Mononuclear cell (primary cell): Measurements from ENCODE around the gene PRKCB. TPM values are rescaled to one million over a fixed set of nuclear protein-coding genes. Genes with fewer than 3 reads are reported as not detected.
"Not testable (repeated sequence)": the region's sequence is repeated elsewhere in the genome, so short reads cannot be mapped to it uniquely, and the experiment has no call there.

Source experiments
- H3K27me3 ChIP-seq: 2 replicates; pipeline ENCODE4 v1.6.0; 2011; ENCODE audit warnings: low read length, control low read depth; ENCODE audit not compliant: insufficient read depth
- H3K4me1 ChIP-seq: 2 replicates; pipeline ENCODE4 v1.5.1; 2011; ENCODE audit warnings: mild to moderate bottlenecking, low read length, control low read depth; ENCODE audit not compliant: insufficient read depth
- H3K4me3 ChIP-seq: 2 replicates; pipeline ENCODE4 v1.5.1; 2011; ENCODE audit warnings: mild to moderate bottlenecking, low read length, moderate library complexity
- H3K9me3 ChIP-seq: 2 replicates; pipeline ENCODE4 v1.5.1; 2011; ENCODE audit warnings: low read depth, mild to moderate bottlenecking, control low read depth, low read length
- total RNA-seq: library from RNA; depleted of rRNA; stranded (reverse); fragments of >200 nt; gene quantifications from one replicate; pipeline ENCODE4 v1.2.3, GENCODE V29; 2012

Gene PRKCB
- total RNA-seq, 1 donor: 110 TPM

DNA sequence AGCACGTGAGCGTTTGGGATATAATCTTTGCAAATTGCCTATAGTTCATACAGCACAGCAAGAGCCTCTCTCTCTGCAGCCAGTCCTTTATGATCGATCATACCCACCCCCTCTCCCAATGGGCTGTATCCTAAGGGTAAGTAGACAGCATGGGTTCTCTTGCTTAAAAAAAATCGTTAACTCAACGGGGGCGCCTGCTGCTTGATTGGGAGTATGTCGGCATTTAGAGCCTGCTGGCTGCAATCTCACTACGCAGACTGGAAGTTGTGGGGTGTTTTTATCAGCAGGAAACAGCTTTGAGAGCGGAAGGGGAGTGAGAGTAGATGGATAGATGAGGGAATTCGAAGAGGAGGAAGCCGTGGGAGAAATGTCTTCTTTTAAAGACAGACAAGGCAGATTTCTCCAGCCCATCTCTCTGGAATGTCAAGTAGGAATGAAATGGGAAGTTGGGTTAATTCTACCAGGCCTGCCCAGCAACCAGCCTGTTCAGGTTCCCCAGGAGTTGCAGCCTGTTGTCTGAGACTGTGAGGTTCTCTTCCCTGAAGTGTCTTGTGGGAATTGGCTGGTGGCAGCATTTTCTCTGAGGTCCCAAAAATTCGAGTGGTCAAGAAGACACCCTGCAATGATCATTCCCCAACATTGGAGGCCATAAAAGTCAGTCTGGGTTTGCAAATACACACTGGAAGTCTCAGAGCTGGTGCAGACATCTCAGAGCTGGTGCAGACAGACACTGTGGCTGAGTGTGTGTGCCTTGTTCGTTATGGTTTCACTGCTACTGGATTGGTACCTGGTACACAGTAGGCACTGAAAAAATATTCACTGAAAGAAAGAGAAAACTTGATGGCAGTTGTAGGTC, 65.6 kb downstream of the PRKCB start:
- no peak overlapping the region for H3K4me3 ChIP-seq
- peaks cover 63% of the 10 kb centered on the region for H3K4me1 ChIP-seq
- no peaks in the 10 kb centered on the region for H3K27me3 ChIP-seq
- H3K9me3 ChIP-seq: no peaks in the 10 kb centered on the region

DNA sequence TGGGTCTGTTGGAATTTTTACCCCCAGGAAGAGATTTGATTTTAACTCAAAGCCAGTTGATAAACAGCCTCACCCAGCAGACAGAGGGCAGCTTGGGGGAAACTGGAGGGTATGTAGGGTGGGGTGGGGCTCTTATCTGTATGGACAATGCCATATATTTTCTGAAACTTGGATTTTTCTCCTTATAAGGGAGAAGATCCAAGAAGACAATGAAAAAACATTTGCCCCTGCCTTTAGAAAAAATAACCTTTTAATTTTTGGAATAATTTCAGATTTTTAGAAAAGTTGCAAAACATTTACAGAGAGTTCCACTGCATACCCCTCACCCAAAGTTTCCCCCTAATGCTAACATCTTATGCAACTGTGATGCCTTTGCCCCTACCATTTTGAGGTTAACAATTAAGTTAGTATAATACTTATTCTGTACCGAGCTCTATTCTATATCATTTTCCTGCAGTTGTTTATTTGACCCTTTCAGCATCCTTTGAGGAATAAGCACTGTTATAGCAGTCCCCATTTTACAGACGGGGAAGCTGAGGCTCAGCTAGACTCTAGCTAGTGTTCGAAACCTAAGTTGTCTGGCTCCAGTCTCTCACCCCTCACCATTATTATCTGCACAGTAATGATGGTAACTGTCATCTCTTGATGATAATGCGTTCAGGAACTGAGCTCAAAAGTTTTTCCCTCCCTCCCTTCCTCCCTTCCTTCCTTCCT, 66.4 kb downstream of the PRKCB start:
- Histone ChIP-seq H3K4me3 (no peak overlapping the region), H3K9me3 (no peaks in the 10 kb centered on the region), H3K4me1 (peaks cover 65% of the 10 kb centered on the region), H3K27me3 (no peaks in the 10 kb centered on the region)

DNA sequence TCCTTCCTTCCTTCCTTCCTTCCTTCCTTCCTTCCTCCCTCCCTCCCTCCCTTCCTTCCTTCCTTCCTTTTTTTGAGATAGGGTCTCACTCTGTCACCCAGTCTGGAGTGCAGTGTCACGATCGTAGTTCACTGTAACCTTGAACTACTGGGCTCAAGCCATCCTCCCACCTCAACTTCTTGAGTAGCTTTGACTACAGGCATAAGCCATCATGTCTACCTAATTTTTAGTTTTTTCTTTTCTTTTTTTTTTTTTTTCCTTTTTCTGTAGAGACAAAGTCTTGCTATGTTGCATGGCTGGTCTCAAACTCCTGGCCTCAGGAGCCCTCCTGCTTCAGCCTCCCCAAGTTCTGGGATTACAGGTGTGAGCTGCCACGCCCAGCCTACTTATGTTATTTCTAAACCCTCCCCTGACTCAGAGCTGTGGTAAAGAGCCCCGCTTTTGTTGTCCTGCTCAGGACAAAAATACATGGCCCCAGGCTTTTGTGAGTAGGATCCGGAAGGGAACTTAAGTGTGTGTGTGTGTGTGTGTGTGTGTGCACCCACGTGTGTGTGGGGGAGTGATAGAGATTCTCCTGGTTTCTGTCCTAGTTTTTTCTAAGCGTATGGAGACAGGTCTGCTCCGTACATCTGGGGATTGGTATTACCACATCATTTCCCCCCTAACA, 67.1 kb downstream of the PRKCB start:
- no peak overlapping the region for H3K4me3 ChIP-seq
- no peaks in the 10 kb centered on the region for H3K27me3 ChIP-seq
- no peaks in the 10 kb centered on the region for H3K9me3 ChIP-seq
- H3K4me1 ChIP-seq: peaks cover 67% of the 10 kb centered on the region

DNA sequence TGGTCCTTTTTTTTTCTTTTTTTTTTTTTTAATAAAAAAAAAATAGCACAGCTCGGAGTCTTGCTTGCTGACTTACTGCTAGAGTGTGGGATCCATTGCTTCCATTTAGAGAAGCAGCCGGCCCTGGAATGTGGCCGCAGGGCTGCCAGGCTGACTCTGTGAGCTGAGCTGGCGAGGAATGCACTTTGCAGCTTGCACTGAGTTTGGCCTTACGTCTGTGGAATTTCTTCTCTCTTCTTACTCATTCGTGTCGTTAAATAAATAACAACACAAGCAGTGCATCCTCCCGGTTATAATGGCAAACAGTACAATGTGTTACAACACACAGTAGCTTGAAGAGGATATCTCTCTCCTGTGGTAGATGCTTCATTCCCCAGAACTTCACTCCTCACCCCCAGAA, 69.2 kb downstream of the PRKCB start:
- peaks cover 57% of the 10 kb centered on the region for H3K4me1 ChIP-seq
- H3K27me3 ChIP-seq: no peaks in the 10 kb centered on the region
- H3K4me3 ChIP-seq: no peak overlapping the region
- H3K9me3 ChIP-seq: no peaks in the 10 kb centered on the region

DNA sequence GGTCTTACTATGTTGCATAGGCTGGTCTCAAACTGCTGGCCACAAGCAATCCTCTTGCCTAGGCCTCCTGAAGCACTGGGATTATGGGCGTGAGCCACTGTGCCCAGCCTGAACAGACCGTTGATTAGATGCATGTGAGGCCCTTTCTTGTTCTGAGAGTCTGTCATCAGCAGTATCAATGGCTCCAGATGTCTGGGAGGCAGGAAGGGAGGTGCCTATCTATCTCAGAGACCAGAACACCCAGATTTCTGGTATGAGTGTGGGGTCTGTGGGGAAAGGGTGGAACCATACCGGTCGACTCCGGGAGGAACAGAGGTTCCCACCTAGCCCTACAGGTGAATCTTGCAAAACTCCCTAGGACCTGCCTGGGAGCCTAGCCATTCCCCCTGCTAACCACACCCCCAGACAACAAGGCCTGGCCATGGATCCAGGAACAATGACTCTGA, 71.7 kb downstream of the PRKCB start:
- no peaks in the 10 kb centered on the region for H3K9me3 ChIP-seq
- peaks cover 47% of the 10 kb centered on the region for H3K4me1 ChIP-seq
- no peaks in the 10 kb centered on the region for H3K27me3 ChIP-seq
- no peak overlapping the region for H3K4me3 ChIP-seq

DNA sequence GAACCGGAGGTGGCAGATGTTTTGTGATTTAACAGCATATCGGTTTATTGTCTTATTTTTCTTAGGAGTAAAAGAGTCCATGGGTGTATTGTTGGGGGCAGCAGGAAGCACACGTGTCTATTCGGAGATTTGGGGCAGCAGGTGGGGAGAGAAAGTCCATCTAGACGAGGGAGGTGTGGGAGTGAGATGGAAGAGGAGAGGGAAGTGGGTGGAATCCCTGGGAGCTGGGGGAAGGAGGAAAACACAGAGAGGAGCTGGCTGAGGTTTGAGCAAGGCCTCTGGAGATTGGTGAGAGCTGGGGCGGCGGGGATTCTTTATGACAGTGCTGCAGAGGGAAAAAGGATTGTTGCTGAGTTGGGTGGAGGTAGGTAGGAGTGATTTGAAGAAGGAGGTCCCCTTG, 72.1 kb downstream of the PRKCB start:
- no peaks in the 10 kb centered on the region for H3K9me3 ChIP-seq
- no peaks in the 10 kb centered on the region for H3K27me3 ChIP-seq
- no peak overlapping the region for H3K4me3 ChIP-seq
- peaks cover 46% of the 10 kb centered on the region for H3K4me1 ChIP-seq

DNA sequence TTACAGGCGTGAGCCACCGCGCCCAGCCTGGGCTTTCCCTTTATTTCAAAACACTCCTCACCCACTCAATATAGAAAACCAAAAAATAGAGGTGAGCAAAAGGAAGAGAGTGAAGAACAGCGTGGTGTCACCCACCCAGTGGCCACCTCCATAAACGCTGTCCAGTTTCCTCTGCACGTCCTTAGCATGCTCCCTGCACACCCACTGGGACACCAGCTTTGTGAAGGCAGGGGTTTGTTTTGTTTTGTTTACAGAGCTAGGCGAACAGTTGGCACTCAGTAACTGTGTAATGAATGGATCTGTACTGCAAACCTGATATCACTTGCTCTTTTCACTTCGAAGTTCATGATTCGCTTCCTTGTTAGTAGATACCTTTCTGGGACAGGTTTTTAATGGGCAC, 73.0 kb downstream of the PRKCB start:
- Histone ChIP-seq H3K4me3 (no peak overlapping the region), H3K4me1 (peaks cover 41% of the 10 kb centered on the region), H3K27me3 (no peaks in the 10 kb centered on the region), H3K9me3 (no peaks in the 10 kb centered on the region)

DNA sequence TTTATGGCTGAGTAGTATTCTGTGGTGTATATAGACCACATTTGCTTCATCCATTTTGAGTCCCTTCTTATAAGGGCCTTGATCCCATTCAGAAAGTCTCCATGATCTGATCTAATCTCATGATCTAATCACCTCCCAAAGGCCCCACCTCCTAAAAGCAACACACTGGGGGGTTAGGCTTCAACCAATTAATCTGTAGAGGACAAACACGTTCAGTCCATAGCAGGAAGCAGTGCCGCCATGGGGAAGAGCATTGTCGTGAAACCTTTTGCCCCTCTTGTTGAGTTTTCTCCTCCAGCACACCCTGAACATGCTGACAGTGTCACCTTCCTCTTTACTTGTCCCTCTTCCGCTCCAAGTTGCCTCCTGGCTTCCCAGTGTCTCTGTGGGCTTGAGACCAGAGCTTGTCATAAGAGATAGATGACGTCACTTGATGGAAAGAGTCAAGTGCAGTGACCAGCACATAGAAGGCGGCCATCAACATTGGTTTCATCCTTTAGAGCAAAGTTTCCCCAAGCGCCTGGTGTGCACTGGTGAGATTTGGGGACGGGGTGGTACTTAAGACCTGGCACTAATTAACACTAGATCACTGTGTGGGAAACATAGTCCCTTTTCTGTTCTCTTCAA, 74.1 kb downstream of the PRKCB start:
- H3K9me3 ChIP-seq: no peaks in the 10 kb centered on the region

DNA sequence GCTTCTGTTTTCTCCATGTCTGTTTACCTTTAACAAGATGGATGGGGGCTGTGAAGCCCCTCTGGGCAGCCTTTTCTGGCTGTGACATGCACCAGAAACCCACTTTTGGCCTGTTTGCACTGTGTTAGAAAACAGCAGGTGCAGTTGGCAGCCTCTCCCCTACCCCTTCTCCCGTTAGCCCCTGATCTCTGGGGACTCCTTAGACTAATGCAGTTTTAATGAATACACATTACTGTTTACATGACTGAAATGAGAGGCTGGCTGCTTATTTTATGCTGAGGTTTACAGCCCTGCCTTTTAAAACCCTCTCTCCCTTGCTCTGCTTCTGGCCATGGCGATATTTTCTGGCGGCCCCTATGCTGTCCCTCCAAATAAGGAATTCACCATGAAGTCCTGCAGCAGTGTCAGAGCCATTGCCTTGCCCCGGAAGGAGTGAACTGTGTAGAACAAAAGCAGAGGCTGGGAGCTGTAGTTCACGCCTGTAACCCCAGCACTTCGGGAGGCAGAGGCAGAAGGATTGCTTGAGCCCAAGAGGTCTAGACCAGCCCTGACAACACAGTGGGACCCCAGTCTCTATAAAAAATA, 79.3 kb downstream of the PRKCB start:
- Histone ChIP-seq H3K9me3 (no peaks in the 10 kb centered on the region), H3K4me1 (peaks cover 38% of the 10 kb centered on the region), H3K4me3 (no peak overlapping the region), H3K27me3 (no peaks in the 10 kb centered on the region)

More for the DNA sequence above, 74.1 kb downstream of the PRKCB start:
- H3K4me1 ChIP-seq: peaks cover 49% of the 10 kb centered on the region
- H3K27me3 ChIP-seq: no peaks in the 10 kb centered on the region
- no peak overlapping the region for H3K4me3 ChIP-seq

DNA sequence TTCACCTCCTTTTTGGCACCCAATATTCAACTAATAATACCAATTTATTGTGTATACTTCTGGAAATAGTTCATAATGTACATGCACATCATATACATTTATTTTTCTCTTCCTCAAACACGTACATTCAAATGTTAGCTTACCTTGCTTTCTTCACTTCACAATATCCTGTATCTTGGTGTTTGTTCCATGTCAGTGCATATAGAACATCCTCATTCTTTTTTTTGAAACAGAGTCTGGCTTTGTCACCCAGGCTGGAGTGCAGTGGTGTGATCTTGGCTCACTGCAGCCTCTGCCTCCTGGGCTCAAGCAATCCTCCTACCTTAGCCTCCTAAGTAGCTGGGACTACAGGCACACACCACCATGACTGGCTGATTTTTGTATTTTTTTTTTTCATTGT, 80.8 kb downstream of the PRKCB start:
- peaks cover 43% of the 10 kb centered on the region for H3K4me1 ChIP-seq
- not testable (repeated sequence) for H3K27me3 ChIP-seq, H3K4me3 ChIP-seq, H3K9me3 ChIP-seq

DNA sequence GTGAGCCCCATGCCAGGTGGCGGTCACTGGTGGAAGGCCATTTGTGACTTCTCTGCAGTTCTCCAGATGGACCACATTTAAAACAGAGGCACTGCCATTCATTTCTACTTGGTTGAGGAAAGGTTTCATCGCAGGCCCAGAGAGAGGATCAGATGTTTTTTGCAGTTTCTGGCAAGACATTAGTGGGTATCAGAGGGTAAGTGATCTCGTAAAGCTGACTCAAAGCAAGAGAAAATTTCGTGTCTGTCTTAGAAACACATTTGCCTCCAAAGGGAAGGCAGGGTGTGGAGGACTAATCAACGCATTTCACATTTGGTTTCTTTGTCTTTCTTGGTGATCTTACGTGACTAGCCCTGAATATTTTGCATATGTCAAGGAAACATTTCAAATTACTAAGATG, 81.8 kb downstream of the PRKCB start:
- no peaks in the 10 kb centered on the region for H3K27me3 ChIP-seq
- H3K9me3 ChIP-seq: no peaks in the 10 kb centered on the region
- H3K4me3 ChIP-seq: no peak overlapping the region
- H3K4me1 ChIP-seq: peaks cover 35% of the 10 kb centered on the region

DNA sequence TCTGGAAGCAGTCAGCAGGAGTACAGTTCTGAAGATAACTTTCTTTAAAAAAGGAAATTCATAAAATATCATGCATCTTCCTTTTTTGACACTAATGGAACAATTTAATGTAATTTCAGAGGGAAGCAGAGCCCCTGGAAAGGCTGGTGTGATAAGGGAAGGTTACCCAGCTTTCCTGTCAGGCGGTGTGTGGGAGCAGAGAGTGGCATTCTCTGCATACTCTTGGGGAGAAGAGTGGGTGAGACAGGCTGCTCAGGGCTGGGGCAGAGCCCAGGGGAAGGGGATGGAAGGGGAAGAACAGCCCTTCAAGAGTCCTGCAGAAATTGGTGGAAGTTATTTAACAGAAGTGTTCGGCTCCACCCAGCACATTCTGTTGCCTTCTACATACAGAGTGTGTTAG, 84.7 kb downstream of the PRKCB start:
- H3K4me1 ChIP-seq: peaks cover 27% of the 10 kb centered on the region
- H3K4me3 ChIP-seq: no peak overlapping the region
- H3K9me3 ChIP-seq: no peaks in the 10 kb centered on the region
- H3K27me3 ChIP-seq: no peaks in the 10 kb centered on the region

DNA sequence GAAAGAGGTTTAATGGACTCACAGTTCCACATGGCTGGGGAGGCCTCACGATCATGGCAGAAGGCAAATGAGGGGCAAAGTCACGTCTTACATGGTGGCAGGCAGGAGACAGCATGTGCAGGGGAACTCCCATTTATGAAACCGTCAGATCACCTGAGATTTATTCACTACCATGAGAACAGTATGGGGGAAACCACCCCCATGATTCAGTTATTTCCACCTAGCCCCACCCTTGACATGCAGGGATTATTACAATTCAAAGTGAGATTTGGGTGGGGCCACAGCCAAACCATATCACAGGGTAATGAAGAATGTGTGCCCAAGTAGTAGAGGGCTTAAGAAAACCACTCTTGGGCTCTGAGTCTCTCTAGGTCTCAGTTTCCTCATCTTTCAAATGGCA, 85.1 kb downstream of the PRKCB start:
- Histone ChIP-seq H3K9me3 (no peaks in the 10 kb centered on the region), H3K4me3 (no peak overlapping the region), H3K27me3 (no peaks in the 10 kb centered on the region), H3K4me1 (peaks cover 26% of the 10 kb centered on the region)

DNA sequence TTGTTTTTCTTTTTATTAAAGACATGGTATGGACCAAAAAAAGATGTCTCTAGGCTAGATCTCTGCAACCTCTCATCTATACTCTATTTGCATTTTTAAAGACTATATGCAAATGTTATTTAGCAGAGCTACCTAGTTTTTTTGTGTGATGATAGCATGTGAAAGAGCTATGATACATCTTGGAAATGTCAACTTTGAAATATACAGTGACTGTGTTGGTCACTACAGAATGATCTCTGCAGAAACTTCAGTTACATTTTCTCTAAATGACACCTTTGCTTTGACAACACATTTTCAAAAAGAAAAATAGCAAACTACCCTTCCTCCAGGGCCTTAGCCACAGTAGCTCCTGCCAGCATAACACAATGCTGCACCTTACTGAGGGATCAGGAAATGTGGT, 86.6 kb downstream of the PRKCB start:
- H3K4me3 ChIP-seq: no peak overlapping the region
- H3K4me1 ChIP-seq: peaks cover 23% of the 10 kb centered on the region
- no peaks in the 10 kb centered on the region for H3K9me3 ChIP-seq
- H3K27me3 ChIP-seq: no peaks in the 10 kb centered on the region

DNA sequence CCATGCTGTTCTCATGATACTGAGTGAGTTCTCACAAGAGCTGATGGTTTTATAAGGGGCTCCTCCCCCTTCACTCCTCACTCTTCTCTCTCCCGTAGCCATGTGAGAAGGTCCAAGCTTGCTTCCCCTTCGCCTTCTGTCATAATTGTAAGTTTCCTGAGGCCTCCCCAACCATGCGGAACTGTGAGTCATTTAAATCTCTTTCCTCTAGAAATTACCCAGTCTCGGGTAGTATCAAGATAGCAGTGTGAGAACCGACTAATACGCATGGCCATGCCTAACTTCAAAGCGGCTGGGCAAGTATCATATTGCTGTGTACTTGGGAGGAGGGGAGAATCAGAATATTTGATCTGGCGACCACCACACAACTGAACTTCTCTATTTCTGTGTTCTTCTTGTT, 88.3 kb downstream of the PRKCB start:
- Histone ChIP-seq H3K27me3 (no peaks in the 10 kb centered on the region), H3K4me1 (peaks cover 23% of the 10 kb centered on the region), H3K9me3 (no peaks in the 10 kb centered on the region), H3K4me3 (no peak overlapping the region)
